Peyer's patch (tissue), 4 donors: Measurements from ENCODE around the gene TAF3. TPM values are rescaled to one million over a fixed set of nuclear protein-coding genes. Genes with fewer than 3 reads are reported as not detected.

Experiments used
- DNase-seq, 3 donors: peaks; one replicate each; pipeline ENCODE4 v3.0.0-alpha.2; 2017 to 2019
- H3K27ac ChIP-seq, 4 donors: fragments of 200-600 bp; sonication (generic); one replicate each; pipeline ENCODE4 v1.5.1; 2016 to 2019
- H3K27me3 ChIP-seq, 2 donors: fragments of 200-600 bp; sonication (generic); one replicate each; pipeline ENCODE4 v1.5.1; 2019
- H3K36me3 ChIP-seq, 3 donors: fragments of 200-600 bp; sonication (generic); one replicate each; pipeline ENCODE4 v1.5.1; 2016 to 2019
- H3K4me1 ChIP-seq, 4 donors: fragments of 200-600 bp; sonication (generic); one replicate each; pipeline ENCODE4 v1.5.1; 2016 to 2019
- H3K4me3 ChIP-seq, 4 donors: fragments of 200-600 bp; sonication (generic); 1 replicate in 3 of 4; 2 replicates in 1 of 4; pipeline ENCODE4 v1.5.1; 2016 to 2019; ENCODE audit warnings: mild to moderate bottlenecking in 1 of 4
- H3K9me3 ChIP-seq, 4 donors: fragments of 200-600 bp; sonication (generic); one replicate each; pipeline ENCODE4 v1.5.1; 2016 to 2019; ENCODE audit warnings: mild to moderate bottlenecking in 1 of 4
- POLR2A ChIP-seq, 2 donors: fragments of 450-650 bp; IDR thresholded peaks; one replicate each; pipeline ENCODE4 v1.5.1; 2017; ENCODE audit warnings: antibody characterized with exemption in 2 of 2, mild to moderate bottlenecking in 2 of 2, moderate library complexity in 2 of 2
- total RNA-seq, 4 donors: library from RNA; depleted of rRNA; stranded (reverse); fragments of >200 nt; gene quantifications; one replicate each; pipeline ENCODE4 v1.1.0, GENCODE V29; 2016
- TF ChIP-seq, protein P1 (sequence below), 6 experiments: fragments of 450-650 bp in 4 of 6; fragments of 200-600 bp in 2 of 6; sonication (generic) in 1 of 6; IDR thresholded peaks; one replicate each; pipeline ENCODE4 v1.5.1; 2017 to 2019; ENCODE audit warnings: antibody characterized with exemption in 6 of 6, mild to moderate bottlenecking in 3 of 6, moderate library complexity in 1 of 6

Gene TAF3
- total RNA-seq, 4 donors from 2014 or later: 5.1 to 22.3 (median 7.1) TPM

DNA sequence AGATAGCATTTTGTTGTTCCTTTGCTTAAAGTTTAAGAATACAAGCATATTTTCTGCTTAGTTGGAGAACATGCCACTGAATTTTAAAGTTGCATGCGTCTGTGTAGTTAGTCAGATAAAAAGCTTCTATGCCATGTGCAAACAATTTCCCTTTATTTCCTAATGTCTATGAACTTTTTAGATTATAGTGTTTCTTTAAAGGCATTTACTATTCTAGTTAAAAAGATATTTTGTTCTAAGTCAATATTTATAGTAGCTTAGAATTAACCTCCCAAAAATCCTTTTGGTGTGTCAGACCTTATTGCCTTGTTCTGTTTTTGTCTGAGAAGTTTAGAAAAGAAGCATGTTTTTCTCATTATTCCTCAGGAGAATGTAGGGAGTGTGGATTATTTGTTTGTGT is 137.1 kb downstream of the TAF3 start:
- no peak overlapping the region for H3K4me3 ChIP-seq
- no peak for TF ChIP-seq POLR2A (IDR thresholded peaks at IDR 0.05)
- TF ChIP-seq, protein P1, sequence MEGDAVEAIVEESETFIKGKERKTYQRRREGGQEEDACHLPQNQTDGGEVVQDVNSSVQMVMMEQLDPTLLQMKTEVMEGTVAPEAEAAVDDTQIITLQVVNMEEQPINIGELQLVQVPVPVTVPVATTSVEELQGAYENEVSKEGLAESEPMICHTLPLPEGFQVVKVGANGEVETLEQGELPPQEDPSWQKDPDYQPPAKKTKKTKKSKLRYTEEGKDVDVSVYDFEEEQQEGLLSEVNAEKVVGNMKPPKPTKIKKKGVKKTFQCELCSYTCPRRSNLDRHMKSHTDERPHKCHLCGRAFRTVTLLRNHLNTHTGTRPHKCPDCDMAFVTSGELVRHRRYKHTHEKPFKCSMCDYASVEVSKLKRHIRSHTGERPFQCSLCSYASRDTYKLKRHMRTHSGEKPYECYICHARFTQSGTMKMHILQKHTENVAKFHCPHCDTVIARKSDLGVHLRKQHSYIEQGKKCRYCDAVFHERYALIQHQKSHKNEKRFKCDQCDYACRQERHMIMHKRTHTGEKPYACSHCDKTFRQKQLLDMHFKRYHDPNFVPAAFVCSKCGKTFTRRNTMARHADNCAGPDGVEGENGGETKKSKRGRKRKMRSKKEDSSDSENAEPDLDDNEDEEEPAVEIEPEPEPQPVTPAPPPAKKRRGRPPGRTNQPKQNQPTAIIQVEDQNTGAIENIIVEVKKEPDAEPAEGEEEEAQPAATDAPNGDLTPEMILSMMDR (IDR thresholded peaks at IDR 0.05): no peak
- no peaks in the 10 kb centered on the region for H3K9me3 ChIP-seq
- no peak for DNase-seq
- H3K27ac ChIP-seq: no peak overlapping the region
- H3K27me3 ChIP-seq: no peaks in the 10 kb centered on the region
- no peaks in the 10 kb centered on the region for H3K36me3 ChIP-seq
- H3K4me1 ChIP-seq: no peaks in the 10 kb centered on the region

DNA sequence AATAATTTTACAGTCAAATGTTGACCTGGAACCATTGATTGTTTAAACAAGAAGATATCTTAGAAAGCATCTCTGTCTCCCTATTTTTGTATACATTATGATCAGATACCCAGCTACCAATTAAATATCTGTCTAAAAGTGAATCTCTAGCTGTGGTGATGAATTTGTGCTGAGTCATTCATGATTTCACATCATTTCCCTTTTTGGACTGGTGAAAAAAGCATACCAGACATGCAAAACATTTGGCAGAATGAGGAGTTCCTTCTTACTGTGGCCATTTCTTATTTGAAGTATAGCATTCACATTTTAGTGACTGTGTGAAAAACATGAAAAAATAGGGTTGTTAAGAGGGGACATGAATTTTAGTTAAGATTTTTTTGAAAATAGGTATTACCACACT is 138.2 kb downstream of the TAF3 start:
- H3K4me1 ChIP-seq: no peaks in the 10 kb centered on the region
- TF ChIP-seq, protein P1 (IDR thresholded peaks at IDR 0.05): no peak
- no peak for TF ChIP-seq POLR2A (IDR thresholded peaks at IDR 0.05)
- H3K4me3 ChIP-seq: no peak overlapping the region
- no peaks in the 10 kb centered on the region for H3K9me3 ChIP-seq
- no peak for DNase-seq
- H3K27me3 ChIP-seq: no peaks in the 10 kb centered on the region
- H3K36me3 ChIP-seq: no peaks in the 10 kb centered on the region
- no peak overlapping the region for H3K27ac ChIP-seq

DNA sequence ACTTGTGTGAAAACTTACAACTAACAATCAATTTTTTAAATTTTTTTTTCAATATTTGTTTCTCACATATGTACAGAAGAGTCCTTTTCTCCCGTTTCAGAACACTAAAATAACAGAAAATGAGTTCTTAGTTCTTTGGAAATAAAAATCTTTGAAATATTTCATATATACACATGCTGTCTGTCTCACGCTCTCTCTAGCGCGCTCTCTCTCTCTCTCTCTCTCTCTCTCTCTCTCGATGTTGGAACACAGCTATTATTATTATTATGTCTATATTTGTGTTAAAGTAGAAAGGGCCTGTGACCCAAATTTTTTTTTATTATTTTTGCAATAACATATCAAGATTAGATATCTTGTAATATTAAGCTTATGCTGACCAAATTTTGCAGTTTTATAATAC is 139.3 kb downstream of the TAF3 start:
- H3K36me3 ChIP-seq: no peaks in the 10 kb centered on the region
- no peak overlapping the region for H3K27ac ChIP-seq
- no peaks in the 10 kb centered on the region for H3K27me3 ChIP-seq

DNA sequence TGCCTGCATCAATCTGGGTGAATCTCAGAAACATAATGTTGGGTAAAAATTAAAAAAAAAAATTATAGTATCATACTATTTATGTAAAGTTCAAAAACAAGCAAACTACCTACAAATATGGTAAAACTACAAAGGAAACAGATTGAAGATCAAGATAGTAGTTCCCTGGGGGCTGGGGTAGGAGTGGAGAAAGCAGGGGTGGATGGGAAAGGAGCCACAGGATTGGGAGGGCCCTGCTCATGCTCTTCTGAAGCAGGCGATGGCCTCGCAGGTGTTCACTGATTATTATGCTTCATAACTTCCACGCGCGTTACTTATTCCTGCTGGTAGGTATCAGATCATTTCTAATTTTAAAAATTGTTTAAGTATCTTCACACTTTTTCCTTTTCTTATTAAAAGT is 140.1 kb downstream of the TAF3 start:
- no peak for DNase-seq
- TF ChIP-seq POLR2A (IDR thresholded peaks at IDR 0.05): no peak
- TF ChIP-seq, protein P1 (IDR thresholded peaks at IDR 0.05): no peak
- Histone ChIP-seq H3K9me3 (no peaks in the 10 kb centered on the region), H3K4me3 (no peak overlapping the region), H3K4me1 (no peaks in the 10 kb centered on the region), H3K27me3 (no peaks in the 10 kb centered on the region), H3K36me3 (no peaks in the 10 kb centered on the region), H3K27ac (no peak overlapping the region)

More for the DNA sequence above, 139.3 kb downstream of the TAF3 start:
- Histone ChIP-seq H3K9me3 (no peaks in the 10 kb centered on the region), H3K4me3 (no peak overlapping the region), H3K4me1 (no peaks in the 10 kb centered on the region)
- TF ChIP-seq, protein P1 (IDR thresholded peaks at IDR 0.05): no peak
- no peak for TF ChIP-seq POLR2A (IDR thresholded peaks at IDR 0.05)
- no peak for DNase-seq

DNA sequence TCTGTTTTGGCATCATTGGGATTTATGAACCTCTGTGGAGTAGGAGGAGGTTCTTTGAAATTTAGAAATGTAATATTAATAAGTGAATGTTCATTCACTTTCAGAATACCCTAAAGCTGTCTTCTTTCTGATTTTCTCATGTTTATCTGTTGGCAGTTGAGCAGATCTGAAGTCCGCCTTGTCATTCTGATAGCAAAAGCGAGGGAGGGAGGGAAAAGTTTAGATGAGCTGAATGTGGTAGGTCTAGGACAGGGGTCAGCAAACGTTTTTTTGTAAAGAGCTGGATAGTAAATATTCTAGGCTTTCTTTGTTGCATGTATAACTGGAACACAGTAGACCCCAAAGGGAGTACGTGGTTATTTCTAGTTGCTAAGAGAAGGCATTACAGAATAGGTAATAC is 141.8 kb downstream of the TAF3 start:
- TF ChIP-seq, protein P1 (IDR thresholded peaks at IDR 0.05): no peak
- TF ChIP-seq POLR2A (IDR thresholded peaks at IDR 0.05): no peak
- Histone ChIP-seq H3K27ac (no peak overlapping the region), H3K27me3 (no peaks in the 10 kb centered on the region), H3K4me1 (no peaks in the 10 kb centered on the region), H3K9me3 (no peaks in the 10 kb centered on the region), H3K4me3 (no peak overlapping the region), H3K36me3 (peaks cover 0 to 10% (median 0%) of the 10 kb centered on the region in 3 donors)
- DNase-seq: no peak

DNA sequence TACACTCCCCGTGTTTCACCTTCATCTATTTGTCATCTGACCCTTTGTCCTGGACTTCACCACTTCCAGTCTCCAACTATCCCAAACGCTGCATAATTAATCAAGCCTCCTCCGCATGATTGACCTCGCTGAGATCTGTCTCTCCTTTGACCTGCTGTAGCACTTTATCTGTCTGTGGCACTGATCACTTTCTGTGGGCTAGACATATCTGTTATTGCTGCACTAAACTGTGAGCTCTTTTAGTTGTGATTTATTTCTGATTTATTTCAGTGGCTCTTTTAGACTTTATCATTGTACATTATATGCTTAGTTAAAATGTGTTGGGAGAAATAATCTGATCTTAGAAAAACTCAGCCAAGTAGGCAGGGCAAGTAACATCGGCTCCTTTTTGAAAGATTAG is 144.3 kb downstream of the TAF3 start:
- no peak for DNase-seq
- no peak for TF ChIP-seq POLR2A (IDR thresholded peaks at IDR 0.05)
- TF ChIP-seq, protein P1 (IDR thresholded peaks at IDR 0.05): no peak

More for the DNA sequence above, 144.3 kb downstream of the TAF3 start:
- H3K27ac ChIP-seq: no peak overlapping the region
- H3K36me3 ChIP-seq: peaks cover 0 to 10% (median 0%) of the 10 kb centered on the region in 3 donors
- no peaks in the 10 kb centered on the region for H3K9me3 ChIP-seq
- H3K4me1 ChIP-seq: no peaks in the 10 kb centered on the region
- H3K27me3 ChIP-seq: no peaks in the 10 kb centered on the region
- no peak overlapping the region for H3K4me3 ChIP-seq
